ENCODE data around the gene CRABP1. TPM values are rescaled to one million over a fixed set of nuclear protein-coding genes. Genes with fewer than 3 reads are reported as not detected.
A peak's percentile ranks its signal among the peaks of the same experiment; 100 is the strongest.

Gene CRABP1
- total and polyA plus RNA-seq, 10 of the 15 experiments (the other 5 are each of a cell fraction or from before 2014, with no cell fraction given) = 0.21 to 0.41 TPM; not detected in 8

- in situ Hi-C loops (cut with MboI) = no loop called here
- FAIRE-seq = no peak
- no peaks in the 10 kb centered on the region for H3K79me2 ChIP-seq (ENCODE audit: control insufficient read depth, insufficient read depth, low read length)
- 0% methylated on average over 4 of the region's 4 CpGs for WGBS (ENCODE audit: insufficient coverage, insufficient replicate concordance, low lambda C conversion rate, missing lambda C conversion rate)
- H4K20me1 ChIP-seq (ENCODE audit: control insufficient read depth, insufficient read depth) = no peaks in the 10 kb centered on the region
- intact Hi-C loops (cut with micrococcal nuclease; ENCODE audit: unreplicated experiment) = no loop called here
- ChIA-PET POLR2A (no interaction called here), RAD21 (ENCODE audit: unreplicated experiment) (no interaction called here), SMC1A (ENCODE audit: uncharacterized antibody, unreplicated experiment) (interaction anchor here (1.6 kb wide), 1 partner anchor 20 kb away, joined by 5 read pairs; no protein-coding TSS in a partner anchor), CTCF (interaction anchor here (1.1 kb wide), 1 partner anchor 22 kb away, joined by 3 read pairs; no protein-coding TSS in a partner anchor)
- H3K9ac ChIP-seq (ENCODE audit: control insufficient read depth, insufficient read depth, low read length) = no peak overlapping the region
- ATAC-seq = peak; percentile 71
- TF ChIP-seq EZH2 (IDR thresholded peaks at IDR 0.05; ENCODE audit: borderline replicate concordance, control insufficient read depth, low read depth, low read length) = no peak
- no peak overlapping the region for H3K4me3 ChIP-seq
- H3K27ac ChIP-seq (ENCODE audit: control insufficient read depth, insufficient read depth) = no peak overlapping the region
- no peak for DNase-seq (ENCODE audit: low read depth, low spot score)
- H3K36me3 ChIP-seq (ENCODE audit: control insufficient read depth in 2 of 2, insufficient read depth in 2 of 2, low read length in 1 of 2) = no peaks in the 10 kb centered on the region
- no peaks in the 10 kb centered on the region for H3K4me1 ChIP-seq (ENCODE audit: control insufficient read depth, insufficient read depth, low read length)
- H3K4me2 ChIP-seq (ENCODE audit: control insufficient read depth, insufficient read depth) = no peak overlapping the region
- no peak overlapping the region for H2AFZ ChIP-seq (ENCODE audit: control insufficient read depth, low read depth, low read length)
- BruUV-seq (replicated peaks) = no TSS peak
- no peaks in the 10 kb centered on the region for H3K9me3 ChIP-seq (replicated peaks; ENCODE audit: control insufficient read depth, insufficient read depth, low read length)
- H3K27me3 ChIP-seq (replicated peaks in 1 of 2; ENCODE audit: control insufficient read depth in 2 of 2, insufficient read depth in 2 of 2, low read length in 1 of 2) = no peaks in the 10 kb centered on the region
Measured at GRCh38 chr15:78329625-78330024, 10.5 kb upstream of the CRABP1 start.

- Histone ChIP-seq H2AFZ (ENCODE audit: control insufficient read depth, low read depth, low read length) (no peak overlapping the region), H3K36me3 (ENCODE audit: control insufficient read depth in 2 of 2, insufficient read depth in 2 of 2, low read length in 1 of 2) (no peaks in the 10 kb centered on the region), H3K4me3 (no peak overlapping the region), H3K27me3 (replicated peaks in 1 of 2; ENCODE audit: control insufficient read depth in 2 of 2, insufficient read depth in 2 of 2, low read length in 1 of 2) (peaks cover 4 to 6% of the 10 kb centered on the region in 2 experiments; a peak in 3 of 4 replicates), H3K9me3 (replicated peaks; ENCODE audit: control insufficient read depth, insufficient read depth, low read length) (no peaks in the 10 kb centered on the region), H4K20me1 (ENCODE audit: control insufficient read depth, insufficient read depth) (no peaks in the 10 kb centered on the region), H3K4me1 (ENCODE audit: control insufficient read depth, insufficient read depth, low read length) (no peaks in the 10 kb centered on the region), H3K27ac (ENCODE audit: control insufficient read depth, insufficient read depth) (no peak overlapping the region), H3K4me2 (ENCODE audit: control insufficient read depth, insufficient read depth) (no peak overlapping the region), H3K79me2 (ENCODE audit: control insufficient read depth, insufficient read depth, low read length) (no peaks in the 10 kb centered on the region), H3K9ac (ENCODE audit: control insufficient read depth, insufficient read depth, low read length) (no peak overlapping the region)
- in situ Hi-C loops (cut with MboI) (no loop called here), intact Hi-C loops (cut with micrococcal nuclease; ENCODE audit: unreplicated experiment) (no loop called here)
- TF ChIP-seq RBBP5 (conservative IDR thresholded peaks at IDR 0.05) = no peak
- WGBS (ENCODE audit: insufficient coverage, insufficient replicate concordance, low lambda C conversion rate, missing lambda C conversion rate) = 17% methylated on average over 3 of the region's 3 CpGs
- no peak for ATAC-seq
- BruUV-seq (replicated peaks) = no TSS peak
- ChIA-PET POLR2A (no interaction called here), SMC1A (ENCODE audit: uncharacterized antibody, unreplicated experiment) (no interaction called here), RAD21 (ENCODE audit: unreplicated experiment) (no interaction called here), CTCF (no interaction called here)
- DNase-seq (ENCODE audit: low read depth, low spot score) = no peak
- FAIRE-seq = no peak
Measured at GRCh38 chr15:78334845-78335244, 5.3 kb upstream of the CRABP1 start.

Data from GM12878 (cell line).